Measurements from ENCODE around the gene MSI1. TPM values are rescaled to one million over a fixed set of nuclear protein-coding genes. Genes with fewer than 3 reads are reported as not detected.

Gene MSI1
- total RNA-seq, 1 experiment from 2014 or later = 1.7 TPM

GRCh38 chr12:120406553-120406952 is 37.6 kb upstream of the MSI1 start:
- Histone ChIP-seq H3K4me2 (no peak overlapping the region), H3K27me3 (ENCODE audit: insufficient read depth, low read depth) (no peaks in the 10 kb centered on the region), H2AFZ (no peak overlapping the region), H3K9me2 (ENCODE audit: insufficient read depth) (no peaks in the 10 kb centered on the region), H3F3A (ENCODE audit: insufficient read depth, low read depth) (no peaks in the 10 kb centered on the region), H3K27ac (no peak overlapping the region), H3K9me3 (ENCODE audit: insufficient read depth, low read depth) (no peaks in the 10 kb centered on the region), H3K4me1 (replicated peaks; ENCODE audit: insufficient read depth) (no peaks in the 10 kb centered on the region), H3K4me3 (no peak overlapping the region), H3K36me3 (ENCODE audit: low read depth) (no peaks in the 10 kb centered on the region), H4K20me1 (ENCODE audit: insufficient read depth) (no peaks in the 10 kb centered on the region), H3K79me2 (ENCODE audit: low read depth) (no peaks in the 10 kb centered on the region)
- DNase-seq = no peak
- BruUV-seq (replicated peaks) = no TSS peak
- POLR2A ChIA-PET (ENCODE audit: unreplicated experiment) = no interaction called here
- CTCF ChIA-PET = interaction anchor here (0.6 kb wide), 1 partner anchor 23 kb away, joined by 3 read pairs; no protein-coding TSS in a partner anchor
- intact Hi-C loops (cut with micrococcal nuclease; ENCODE audit: unreplicated experiment) = no loop called here
- TF ChIP-seq EZH2 (IDR thresholded peaks at IDR 0.05; ENCODE audit: low read depth) = no peak
- TF ChIP-seq CTCF (conservative IDR thresholded peaks at IDR 0.05) = no peak

GRCh38 chr12:120406069-120406468 is 37.1 kb upstream of the MSI1 start:
- Histone ChIP-seq H3K27ac (no peak overlapping the region), H3K36me3 (ENCODE audit: low read depth) (no peaks in the 10 kb centered on the region), H4K20me1 (ENCODE audit: insufficient read depth) (no peaks in the 10 kb centered on the region), H2AFZ (no peak overlapping the region), H3K79me2 (ENCODE audit: low read depth) (no peaks in the 10 kb centered on the region), H3K9me3 (ENCODE audit: insufficient read depth, low read depth) (no peaks in the 10 kb centered on the region), H3K4me2 (no peak overlapping the region), H3F3A (ENCODE audit: insufficient read depth, low read depth) (no peaks in the 10 kb centered on the region), H3K4me3 (no peak overlapping the region), H3K4me1 (replicated peaks; ENCODE audit: insufficient read depth) (no peaks in the 10 kb centered on the region), H3K27me3 (ENCODE audit: insufficient read depth, low read depth) (no peaks in the 10 kb centered on the region), H3K9me2 (ENCODE audit: insufficient read depth) (no peaks in the 10 kb centered on the region)
- ChIA-PET CTCF (no interaction called here), POLR2A (ENCODE audit: unreplicated experiment) (no interaction called here)
- intact Hi-C loops (cut with micrococcal nuclease; ENCODE audit: unreplicated experiment) = no loop called here
- TF ChIP-seq CTCF (conservative IDR thresholded peaks at IDR 0.05) (no peak), EZH2 (IDR thresholded peaks at IDR 0.05; ENCODE audit: low read depth) (no peak)
- DNase-seq = no peak
- no TSS peak for BruUV-seq (replicated peaks)

- no peaks in the 10 kb centered on the region for H4K20me1 ChIP-seq (ENCODE audit: insufficient read depth)
- no peaks in the 10 kb centered on the region for H3K27me3 ChIP-seq (ENCODE audit: insufficient read depth, low read depth)
- no peaks in the 10 kb centered on the region for H3K79me2 ChIP-seq (ENCODE audit: low read depth)
- H3K36me3 ChIP-seq (ENCODE audit: low read depth) = no peaks in the 10 kb centered on the region
- no peaks in the 10 kb centered on the region for H3K9me3 ChIP-seq (ENCODE audit: insufficient read depth, low read depth)
- ChIA-PET CTCF (no interaction called here), POLR2A (ENCODE audit: unreplicated experiment) (no interaction called here)
- 0 out of 2 replicates have a peak, but pooled peaks cover 3% of the 10 kb centered on the region for H3K4me1 ChIP-seq (replicated peaks; ENCODE audit: insufficient read depth)
- H3F3A ChIP-seq (ENCODE audit: insufficient read depth, low read depth) = no peaks in the 10 kb centered on the region
- TF ChIP-seq CTCF (conservative IDR thresholded peaks at IDR 0.05) (no peak), EZH2 (IDR thresholded peaks at IDR 0.05; ENCODE audit: low read depth) (no peak)
- no TSS peak for BruUV-seq (replicated peaks)
- no peaks in the 10 kb centered on the region for H3K9me2 ChIP-seq (ENCODE audit: insufficient read depth)
- H3K4me2 ChIP-seq = no peak overlapping the region
- no peak overlapping the region for H3K27ac ChIP-seq
- H2AFZ ChIP-seq = no peak overlapping the region
- no peak overlapping the region for H3K4me3 ChIP-seq
- intact Hi-C loops (cut with micrococcal nuclease; ENCODE audit: unreplicated experiment) = no loop called here
- no peak for DNase-seq
Observed at GRCh38 chr12:120404271-120404670, 35.3 kb upstream of the MSI1 start.
